GM12892 (cell line): ENCODE measurements around the gene TGOLN2.

ENCODE experiments used
- POLR2A ChIP-seq: IDR thresholded peaks from 2 replicates; pipeline ENCODE4 v1.6.1; 2011; ENCODE audit warnings: low read depth, low read length, control low read depth
- POLR2AphosphoS5 ChIP-seq: IDR thresholded peaks from 2 replicates; pipeline ENCODE4 v1.6.1; 2011; ENCODE audit warnings: low read depth, low read length, control low read depth
- TAF1 ChIP-seq: IDR thresholded peaks from 2 replicates; pipeline ENCODE4 v1.6.1; 2011; ENCODE audit warnings: low read depth, mild to moderate bottlenecking, control low read depth, low read length, borderline replicate concordance

DNA sequence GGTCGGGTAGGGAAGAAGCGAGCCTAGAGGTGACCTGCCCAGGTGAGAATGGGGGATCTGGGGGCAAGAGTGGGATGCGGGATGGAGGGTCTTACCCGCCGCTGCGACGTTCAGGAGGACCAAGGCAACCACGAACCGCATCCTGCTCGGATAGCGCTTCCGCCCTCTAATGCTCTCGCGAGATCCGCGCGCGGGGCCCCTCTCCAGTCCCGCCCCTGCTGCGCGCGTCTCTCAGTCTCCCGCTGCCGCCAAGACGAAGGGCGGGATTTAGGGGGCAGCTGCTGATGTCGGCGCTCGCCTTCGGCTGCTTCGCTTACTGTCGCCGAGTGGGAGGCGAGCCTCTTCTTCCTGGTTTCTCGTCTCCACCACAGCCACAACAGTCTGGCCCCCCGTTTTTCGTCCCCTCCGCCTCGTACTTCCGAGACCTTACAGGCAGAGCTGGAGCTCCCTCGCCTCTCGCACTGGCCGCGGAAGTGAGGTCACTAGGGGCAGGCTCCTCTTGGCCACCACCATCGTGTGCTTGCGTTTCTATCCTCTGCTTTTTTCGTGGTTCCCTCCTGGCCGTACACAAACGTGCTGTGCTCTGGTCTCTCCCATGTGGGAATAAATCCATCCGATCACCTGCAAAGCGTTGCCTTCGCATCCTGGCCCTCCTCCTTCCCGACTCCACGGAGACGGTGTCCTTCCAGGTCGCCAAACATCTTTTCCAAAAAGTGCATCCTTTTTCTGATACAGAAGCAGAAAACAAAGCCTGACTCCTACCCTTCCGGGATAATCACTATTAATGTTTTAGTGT lies at the start of gene TGOLN2:
- TF ChIP-seq POLR2A: peak; percentile 99
- TF ChIP-seq TAF1: peak; percentile 86
- TF ChIP-seq POLR2AphosphoS5: peak; percentile 98
